ENCODE results near the gene VARS2. TPM values are rescaled to one million over a fixed set of nuclear protein-coding genes. Genes with fewer than 3 reads are reported as not detected.

VARS2 gene
- total and polyA plus RNA-seq, 8 donors = 11.3 to 40.6 (median 18.9) TPM

GRCh38 chr6:30948811-30949210, 34.8 kb downstream of the VARS2 start:
- Histone ChIP-seq H3K36me3 (no peaks in the 10 kb centered on the region), H3K27me3 (no peaks in the 10 kb centered on the region), H3K9me3 (no peaks in the 10 kb centered on the region), H3K4me3 (no peak overlapping the region), H3K4me1 (no peaks in the 10 kb centered on the region), H3K27ac (no peak overlapping the region)
- TF ChIP-seq, protein P1, sequence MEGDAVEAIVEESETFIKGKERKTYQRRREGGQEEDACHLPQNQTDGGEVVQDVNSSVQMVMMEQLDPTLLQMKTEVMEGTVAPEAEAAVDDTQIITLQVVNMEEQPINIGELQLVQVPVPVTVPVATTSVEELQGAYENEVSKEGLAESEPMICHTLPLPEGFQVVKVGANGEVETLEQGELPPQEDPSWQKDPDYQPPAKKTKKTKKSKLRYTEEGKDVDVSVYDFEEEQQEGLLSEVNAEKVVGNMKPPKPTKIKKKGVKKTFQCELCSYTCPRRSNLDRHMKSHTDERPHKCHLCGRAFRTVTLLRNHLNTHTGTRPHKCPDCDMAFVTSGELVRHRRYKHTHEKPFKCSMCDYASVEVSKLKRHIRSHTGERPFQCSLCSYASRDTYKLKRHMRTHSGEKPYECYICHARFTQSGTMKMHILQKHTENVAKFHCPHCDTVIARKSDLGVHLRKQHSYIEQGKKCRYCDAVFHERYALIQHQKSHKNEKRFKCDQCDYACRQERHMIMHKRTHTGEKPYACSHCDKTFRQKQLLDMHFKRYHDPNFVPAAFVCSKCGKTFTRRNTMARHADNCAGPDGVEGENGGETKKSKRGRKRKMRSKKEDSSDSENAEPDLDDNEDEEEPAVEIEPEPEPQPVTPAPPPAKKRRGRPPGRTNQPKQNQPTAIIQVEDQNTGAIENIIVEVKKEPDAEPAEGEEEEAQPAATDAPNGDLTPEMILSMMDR (IDR thresholded peaks at IDR 0.05) = no peak
- WGBS, 2 donors = 90 to 93% methylated on average over 6 of the region's 6 CpGs
- intact Hi-C loops (cut with DNase I) = no loop called here
- ATAC-seq (no peak), FAIRE-seq (no peak), DNase-seq (no peak)

DNA sequence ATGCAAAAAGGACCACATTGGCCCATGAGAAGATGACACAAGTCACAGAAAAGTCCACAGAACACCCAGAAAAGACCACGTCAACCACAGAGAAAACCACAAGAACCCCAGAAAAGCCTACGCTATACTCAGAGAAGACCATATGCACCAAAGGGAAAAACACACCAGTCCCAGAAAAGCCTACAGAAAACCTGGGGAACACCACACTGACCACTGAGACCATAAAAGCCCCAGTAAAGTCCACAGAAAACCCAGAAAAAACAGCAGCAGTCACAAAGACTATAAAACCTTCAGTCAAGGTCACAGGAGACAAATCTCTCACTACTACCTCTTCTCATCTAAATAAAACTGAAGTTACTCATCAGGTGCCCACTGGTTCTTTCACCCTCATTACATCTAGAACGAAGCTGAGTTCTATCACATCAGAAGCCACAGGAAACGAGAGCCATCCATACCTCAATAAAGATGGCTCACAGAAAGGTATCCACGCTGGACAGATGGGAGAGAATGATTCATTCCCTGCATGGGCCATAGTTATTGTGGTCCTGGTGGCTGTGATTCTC, 38.0 kb downstream of the VARS2 start:
- H3K4me1 ChIP-seq = peaks cover 0 to 3% (median 0%) of the 10 kb centered on the region in 3 donors
- H3K4me3 ChIP-seq = no peak overlapping the region
- intact Hi-C loops (cut with DNase I) = no loop called here
- H3K27me3 ChIP-seq = no peaks in the 10 kb centered on the region
- ATAC-seq = no peak
- FAIRE-seq = no peak
- H3K27ac ChIP-seq = no peak overlapping the region
- H3K9me3 ChIP-seq = no peaks in the 10 kb centered on the region
- TF ChIP-seq, protein P1 (IDR thresholded peaks at IDR 0.05) = no peak
- DNase-seq = no peak
- no peaks in the 10 kb centered on the region for H3K36me3 ChIP-seq
- 78 to 83% methylated on average over 5 of the region's 5 CpGs for WGBS, 2 donors

- peak overlapping the region; percentile 4 to 45 (median 20) for H3K4me3 ChIP-seq
- 57 to 69% methylated on average over 9 of the region's 9 CpGs for WGBS, 2 donors
Measured at GRCh38 chr6:30954631-30955366, 40.8 kb downstream of the VARS2 start.

GRCh38 chr6:30955367-30956042, 41.5 kb downstream of the VARS2 start:
- DNase-seq = peak in 5 of 6 donors; percentile 54 to 81 (median 72)
- peak; percentile 84 to 94 (median 90) for ATAC-seq
- Histone ChIP-seq H3K9me3 (no peaks in the 10 kb centered on the region), H3K27ac (no peak overlapping the region), H3K4me3 (peak overlapping the region; percentile 4 to 45 (median 20)), H3K4me1 (peaks cover 0 to 3% (median 0%) of the 10 kb centered on the region in 3 donors), H3K27me3 (peaks cover 0 to 4% (median 0%) of the 10 kb centered on the region in 4 donors), H3K36me3 (no peaks in the 10 kb centered on the region)
- 13 to 17% methylated on average over 41 to 46 of the region's 46 CpGs for WGBS, 2 donors
- FAIRE-seq = no peak
- intact Hi-C loops (cut with DNase I) = no loop called here
- TF ChIP-seq, protein P1 (IDR thresholded peaks at IDR 0.05) = no peak

More at GRCh38 chr6:30954631-30955366, 40.8 kb downstream of the VARS2 start:
- Histone ChIP-seq H3K4me1 (peaks cover 0 to 3% (median 0%) of the 10 kb centered on the region in 3 donors), H3K27ac (no peak overlapping the region), H3K36me3 (no peaks in the 10 kb centered on the region), H3K27me3 (peaks cover 0 to 4% (median 0%) of the 10 kb centered on the region in 4 donors), H3K9me3 (no peaks in the 10 kb centered on the region)
- TF ChIP-seq, protein P1 (IDR thresholded peaks at IDR 0.05) = no peak
- ATAC-seq (peak; percentile 30 to 47 (median 38)), FAIRE-seq (no peak), DNase-seq (no peak)
- intact Hi-C loops (cut with DNase I) = no loop called here
